Activated CD4-positive, alpha-beta T cell treated with anti-CD3 and anti-CD28 coated beads for 48 hours (primary cell): ENCODE measurements around the gene ZNF837.

ENCODE experiments used
- DNase-seq: peaks from one replicate; pipeline ENCODE4 v3.0.0-alpha.2; 2020

ZNF837 gene

DNA sequence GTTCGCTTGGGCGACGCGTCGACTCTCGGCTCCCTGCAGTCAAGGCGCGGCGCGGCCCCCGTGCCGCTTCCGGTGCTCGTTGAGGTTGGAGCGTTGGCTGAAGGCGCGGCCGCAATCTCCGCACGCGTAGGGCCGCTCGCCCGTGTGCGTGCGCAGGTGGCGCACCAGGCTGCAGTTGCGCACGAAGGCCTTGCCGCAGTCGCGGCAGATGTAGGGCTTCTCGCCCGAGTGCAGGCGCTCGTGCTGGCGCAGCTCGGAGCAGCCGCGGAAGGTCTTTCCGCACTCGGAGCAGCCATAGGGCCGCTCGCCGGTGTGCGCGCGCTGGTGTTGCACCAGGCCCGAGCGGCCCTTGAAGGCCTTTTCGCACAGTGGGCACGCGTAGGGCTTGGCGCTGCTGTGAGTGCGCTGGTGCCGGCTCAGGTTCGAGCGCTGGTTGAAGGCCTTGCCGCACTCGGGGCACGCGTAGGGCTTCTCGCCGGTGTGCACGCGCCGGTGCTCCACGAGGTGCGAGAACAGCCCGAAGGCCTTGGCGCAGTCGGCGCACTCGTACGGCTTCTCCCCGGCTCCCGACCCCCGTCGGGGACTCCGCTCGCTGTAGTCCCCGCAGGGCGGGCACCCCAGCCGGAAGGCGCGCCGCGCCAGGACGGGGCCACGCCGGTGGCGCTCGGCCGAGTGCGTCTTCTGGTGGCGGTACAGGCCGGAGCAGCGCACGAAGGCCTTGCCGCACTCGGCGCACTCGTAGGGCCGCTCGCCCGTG is 13.0 kb downstream of the ZNF837 start:
- no peak for DNase-seq

GRCh38 chr19:58366585-58367430 is 14.0 kb downstream of the ZNF837 start:
- DNase-seq = no peak

DNA sequence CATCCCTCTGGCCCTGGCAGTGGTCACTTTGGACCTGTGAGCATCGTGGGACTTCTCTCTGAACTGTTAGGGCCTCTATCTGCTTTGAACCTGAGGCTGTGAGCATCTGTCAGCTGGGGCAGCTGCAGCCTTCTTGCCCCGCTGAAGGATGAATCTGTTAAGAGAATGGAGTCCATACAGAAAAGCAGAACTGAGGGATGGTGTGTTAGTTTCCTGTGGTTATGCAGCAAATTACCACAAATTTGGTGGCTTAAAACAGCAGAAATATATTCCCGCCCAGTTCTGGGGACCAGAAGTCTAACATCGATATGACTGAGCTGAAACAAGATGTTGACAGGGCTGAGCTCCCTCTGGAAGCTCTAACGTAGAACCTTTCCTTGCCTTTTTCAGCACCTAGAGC is 16.7 kb downstream of the ZNF837 start:
- no peak for DNase-seq

DNA sequence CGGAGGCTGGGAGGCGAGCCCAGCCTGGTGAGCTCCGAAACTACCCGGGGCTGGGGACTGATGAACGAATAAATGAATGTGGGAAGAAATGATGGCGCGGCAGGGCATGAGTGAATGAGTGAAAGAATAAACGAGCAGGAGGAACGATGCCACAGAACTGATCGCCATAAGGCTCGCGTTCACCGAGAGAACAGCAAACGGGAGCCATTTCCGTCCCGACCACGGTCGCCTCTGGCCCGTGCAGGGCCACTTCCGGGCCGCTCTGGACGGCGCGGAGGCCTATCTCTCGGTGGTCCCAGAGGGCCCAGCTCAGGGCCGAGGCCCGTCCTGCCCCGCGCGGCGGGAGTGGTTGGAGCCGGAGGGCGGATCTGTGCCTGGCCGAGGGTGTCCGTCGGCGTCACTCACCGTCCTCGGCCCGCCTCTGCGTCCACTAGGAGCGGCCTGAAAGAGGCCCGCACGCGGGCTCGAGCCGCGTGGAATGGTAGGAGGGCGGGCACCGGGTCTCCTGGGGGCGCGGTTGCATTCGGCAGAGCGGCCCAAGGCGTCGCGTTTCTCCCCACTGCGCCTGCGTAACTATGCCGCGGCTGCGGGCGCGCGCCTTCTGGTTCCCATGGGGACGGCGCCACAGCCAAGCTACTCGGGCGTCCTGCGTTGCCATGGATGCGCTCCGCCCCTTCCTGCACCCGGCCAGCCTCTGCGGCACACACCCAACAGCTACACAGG is 18.4 kb downstream of the ZNF837 start, which contains the start of gene ZNF497:
Gene ZNF497, minus strand, starts transcription at position 480 of the 723 bp plus-strand sequence. CDS start 5,116 bp downstream, outside the sequence.
- DNase-seq = peak; percentile 98

GRCh38 chr19:58361900-58362271 is 18.9 kb downstream of the ZNF837 start:
- peak; percentile 74 for DNase-seq

- DNase-seq = no peak
Measured at GRCh38 chr19:58357481-58358145, 23.2 kb downstream of the ZNF837 start.

DNA sequence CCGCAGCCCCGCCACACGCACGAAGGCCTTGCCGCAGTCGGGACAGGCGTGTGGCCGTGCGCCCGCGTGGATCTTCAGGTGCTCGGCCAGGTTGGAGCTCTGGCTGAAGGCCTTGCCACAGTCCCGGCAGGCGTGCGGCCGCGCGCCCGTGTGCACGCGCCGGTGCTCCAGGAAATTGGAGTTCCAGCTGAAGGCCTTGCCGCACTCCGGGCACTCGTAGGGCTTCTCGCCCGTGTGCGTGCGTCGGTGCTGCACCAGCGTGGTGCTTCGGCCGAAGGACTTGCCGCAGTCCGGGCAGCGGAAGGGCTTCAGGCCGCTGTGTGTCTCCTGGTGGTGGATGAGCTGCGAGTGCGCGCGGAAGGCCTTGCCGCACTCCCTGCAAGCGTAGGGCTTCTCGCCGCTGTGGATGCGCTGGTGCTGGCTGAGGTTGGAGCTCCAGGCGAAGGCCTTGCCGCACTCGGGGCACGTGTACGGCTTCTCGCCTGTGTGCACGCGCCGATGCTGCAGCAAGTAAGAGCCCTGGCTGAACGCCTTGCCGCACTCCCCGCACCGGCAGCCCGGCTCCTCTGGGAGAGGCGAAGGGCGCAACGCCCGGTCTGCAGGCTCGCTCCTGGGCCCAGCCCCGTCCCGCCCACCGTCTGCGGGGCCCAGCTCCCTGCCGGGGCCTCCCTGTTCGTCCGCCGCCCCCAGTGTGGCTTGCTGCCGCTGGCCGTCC is 23.9 kb downstream of the ZNF837 start:
- no peak for DNase-seq

- peak; percentile 48 for DNase-seq
Measured at GRCh38 chr19:58355908-58356765, 24.7 kb downstream of the ZNF837 start.

DNA sequence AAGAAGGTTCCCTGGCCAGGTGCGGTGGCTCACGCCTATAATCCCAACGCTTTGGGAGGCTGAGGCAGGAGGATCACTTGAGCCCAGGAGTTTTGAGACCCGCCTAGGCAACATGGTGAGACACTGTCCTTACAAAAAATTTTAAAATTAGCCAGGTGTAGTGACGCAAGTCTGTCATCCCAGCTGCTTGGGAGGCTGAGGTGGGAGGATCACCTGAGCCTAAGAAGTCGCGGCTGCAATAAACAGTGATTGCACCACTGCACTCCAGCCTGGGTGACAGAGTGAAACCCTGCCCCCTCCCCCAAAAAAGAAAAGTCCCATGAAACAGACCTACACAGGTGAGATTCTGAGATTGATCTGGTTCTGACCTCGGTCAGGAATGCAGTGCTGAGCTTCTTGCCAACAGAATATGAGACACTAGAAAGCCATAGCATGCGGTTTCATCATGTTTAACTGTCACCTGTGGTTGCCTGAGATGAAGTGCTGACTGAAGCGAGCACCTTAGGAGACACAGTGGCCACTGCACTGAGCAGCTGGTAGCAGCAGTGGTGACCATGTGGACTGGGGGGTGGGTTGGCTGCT is 25.5 kb downstream of the ZNF837 start:
- no peak for DNase-seq

GRCh38 chr19:58354478-58355030 is 26.3 kb downstream of the ZNF837 start:
- no peak for DNase-seq

DNA sequence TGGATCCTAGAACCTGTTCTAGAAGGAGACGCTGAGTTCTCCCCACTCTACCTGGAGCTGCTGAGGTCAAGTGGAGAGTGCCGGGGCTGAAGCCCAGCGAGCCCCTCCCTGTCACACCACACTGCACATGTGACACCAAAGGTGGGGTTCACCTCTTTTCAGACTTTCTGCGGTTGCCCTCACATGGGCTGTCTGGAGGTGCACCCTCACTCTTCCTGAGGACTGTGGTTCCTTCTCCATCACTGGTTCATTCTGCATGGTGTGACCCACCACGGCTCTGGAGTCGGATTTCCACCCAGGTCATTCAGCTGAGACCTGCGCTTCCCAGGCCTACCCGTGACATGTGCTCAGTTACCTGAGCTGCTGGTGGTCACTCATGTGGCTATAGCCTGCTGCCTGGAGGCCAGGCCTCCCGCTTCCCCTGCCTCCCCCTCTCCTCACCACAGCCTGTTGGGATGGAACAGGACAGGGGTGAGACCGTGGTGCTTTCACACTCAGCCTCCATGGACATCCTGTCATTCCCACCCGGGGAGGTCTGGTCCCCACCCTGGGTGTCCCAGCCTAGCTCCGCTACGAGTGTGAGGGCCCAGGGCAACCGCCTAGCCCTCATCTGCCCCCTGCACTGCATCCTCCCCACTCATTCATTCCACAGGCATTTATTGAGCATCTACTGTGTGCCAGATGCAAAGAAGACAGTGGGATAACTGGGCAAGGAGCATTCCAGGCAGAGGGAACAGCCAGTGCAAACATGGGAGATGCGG is 26.9 kb downstream of the ZNF837 start:
- DNase-seq = no peak

- no peak for DNase-seq
Measured at GRCh38 chr19:58352760-58353671, 27.8 kb downstream of the ZNF837 start, which contains the start of gene A1BG. Gene A1BG, minus strand, starts transcription at chr19:58353492. Its CDS starts 55 bp downstream, at chr19:58353437.

DNA sequence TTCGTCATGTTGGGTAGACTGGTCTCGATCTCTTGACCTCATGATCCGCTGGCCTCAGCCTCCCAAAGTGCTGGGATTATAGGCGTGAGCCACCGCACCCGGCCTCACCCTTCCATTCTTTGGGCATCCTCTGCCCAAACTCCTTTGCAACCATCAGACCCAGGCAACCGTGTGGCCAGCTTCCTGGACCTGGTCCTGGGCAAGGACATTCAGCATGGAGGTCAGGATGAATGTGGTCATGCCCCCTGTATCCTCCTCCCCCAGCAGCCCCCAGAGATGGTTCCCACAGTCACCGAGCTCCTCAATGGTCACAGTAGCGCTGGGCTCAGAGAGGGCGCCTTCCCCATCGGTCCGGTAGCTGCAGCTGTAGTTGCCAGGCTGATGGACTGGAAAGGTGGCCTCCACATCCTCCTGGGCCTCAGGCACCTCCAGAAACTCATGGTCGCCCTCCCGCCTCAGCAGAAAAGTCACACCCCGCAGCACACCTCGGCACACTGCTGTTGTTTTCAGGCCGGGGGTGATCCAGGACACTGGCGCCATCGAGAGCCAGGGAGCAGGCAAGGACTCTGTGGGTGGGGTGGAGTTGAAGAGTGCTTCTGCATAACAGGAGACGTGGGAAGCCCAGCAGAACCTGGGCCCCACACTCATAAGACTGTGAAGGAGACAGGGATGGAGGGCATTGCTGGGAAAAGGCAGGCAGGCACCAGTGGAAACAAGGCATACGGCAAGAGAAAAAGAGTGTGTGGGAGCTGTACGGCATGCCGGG is 28.7 kb downstream of the ZNF837 start:
- DNase-seq = no peak

GRCh38 chr19:58351558-58351878 is 29.3 kb downstream of the ZNF837 start:
- DNase-seq = no peak

DNA sequence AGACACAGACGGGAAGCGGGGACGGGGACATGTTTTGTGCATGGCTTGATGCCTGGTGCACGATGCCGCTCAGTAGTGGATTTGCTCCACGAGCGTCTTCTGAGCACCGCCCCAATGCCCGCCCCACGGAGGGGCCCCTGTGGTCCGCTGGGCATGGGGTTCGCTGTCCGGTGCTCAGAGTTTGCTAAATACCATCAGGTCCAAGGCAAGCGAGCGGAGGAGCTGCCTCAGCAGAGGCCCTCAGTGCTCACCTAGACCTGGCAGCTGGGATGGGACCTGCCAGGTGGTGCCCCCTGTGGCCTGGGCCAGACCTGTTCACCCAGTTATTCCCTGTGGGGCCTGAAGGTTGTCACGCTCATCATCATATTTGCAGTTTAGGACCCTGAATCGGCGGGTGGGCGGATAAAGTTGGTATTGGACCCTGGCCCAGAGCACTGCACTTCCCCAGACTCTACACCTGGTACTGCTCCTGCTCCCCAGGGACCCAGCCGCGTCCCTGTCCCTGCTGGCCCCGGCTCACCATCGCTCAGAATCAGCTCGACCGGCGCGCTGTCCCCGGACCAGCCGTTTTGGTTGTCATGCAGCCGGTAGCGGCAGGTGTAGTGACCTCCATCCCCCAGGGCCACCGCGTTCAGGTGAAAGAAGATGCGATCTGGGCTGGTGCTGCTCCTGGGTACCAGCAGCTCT is 29.8 kb downstream of the ZNF837 start:
- no peak for DNase-seq

GRCh38 chr19:58350001-58350861 is 30.6 kb downstream of the ZNF837 start:
- no peak for DNase-seq
